ENCODE measurements around the gene HGFAC. TPM values are rescaled to one million over a fixed set of nuclear protein-coding genes. Genes with fewer than 3 reads are reported as not detected.

Gene HGFAC
- polyA plus RNA-seq, 1 of the 3 experiments (the other 2 are of a cell fraction) = 0.43 TPM

- Histone ChIP-seq H3K4me1 (ENCODE audit: control insufficient read depth in 1 of 2, insufficient read depth in 2 of 2, low read depth in 1 of 2, low read length in 1 of 2) (peaks cover 0 to 9% of the 10 kb centered on the region in 2 experiments; a peak in 1 of 4 replicates), H3K4me3 (ENCODE audit: low read depth in 2 of 2, low read length in 1 of 2) (no peak overlapping the region), H3K27ac (ENCODE audit: low read depth in 2 of 2, low read length in 1 of 2) (no peak overlapping the region), H4K20me1 (ENCODE audit: insufficient read depth) (no peaks in the 10 kb centered on the region), H3K79me2 (ENCODE audit: insufficient read depth) (no peaks in the 10 kb centered on the region), H3K4me2 (no peak overlapping the region), H3K9ac (no peak overlapping the region), H3K36me3 (replicated peaks in 1 of 2; ENCODE audit: control insufficient read depth in 1 of 2, insufficient read depth in 2 of 2, low read length in 1 of 2) (no peaks in the 10 kb centered on the region), H3K9me3 (no peaks in the 10 kb centered on the region), H3K27me3 (ENCODE audit: insufficient read depth) (no peaks in the 10 kb centered on the region), H2AFZ (ENCODE audit: low read depth) (no peak overlapping the region), H3K9me2 (no peaks in the 10 kb centered on the region), H3F3A (replicated peaks; ENCODE audit: insufficient read depth) (no peaks in the 10 kb centered on the region)
- POLR2A ChIA-PET = no interaction called here
- CTCF ChIA-PET = interaction anchor here (0.6 to 5.8 kb wide), 10 partner anchors 13 to 641 kb away, joined by 3 to 34 read pairs (median 4); no protein-coding TSS in a partner anchor
- TF ChIP-seq NFIC (IDR thresholded peaks at IDR 0.05; ENCODE audit: borderline replicate concordance) (no peak), FOXJ3 (CRISPR knock-in tag; IDR thresholded peaks at IDR 0.05) (no peak), RAD21 (IDR thresholded peaks at IDR 0.05; ENCODE audit: low read length) (no peak), TCF12 (IDR thresholded peaks at IDR 0.05) (no peak), GATA2 (CRISPR knock-in tag; IDR thresholded peaks at IDR 0.05) (no peak), FOSL2 (IDR thresholded peaks at IDR 0.05; ENCODE audit: borderline replicate concordance, low read depth) (no peak), RFX5 (IDR thresholded peaks at IDR 0.05; ENCODE audit: low read length) (no peak), FOXM1 (IDR thresholded peaks at IDR 0.05; ENCODE audit: low read depth) (no peak), YY1 (IDR thresholded peaks at IDR 0.05; ENCODE audit: low read depth) (no peak), EP300 (IDR thresholded peaks at IDR 0.05; ENCODE audit: borderline replicate concordance in 1 of 2, low read depth in 1 of 2, low read length in 1 of 2) (no peak), MEF2A (IDR thresholded peaks at IDR 0.05; ENCODE audit: borderline replicate concordance, low read depth) (no peak)
- TF ChIP-seq, protein P1, sequence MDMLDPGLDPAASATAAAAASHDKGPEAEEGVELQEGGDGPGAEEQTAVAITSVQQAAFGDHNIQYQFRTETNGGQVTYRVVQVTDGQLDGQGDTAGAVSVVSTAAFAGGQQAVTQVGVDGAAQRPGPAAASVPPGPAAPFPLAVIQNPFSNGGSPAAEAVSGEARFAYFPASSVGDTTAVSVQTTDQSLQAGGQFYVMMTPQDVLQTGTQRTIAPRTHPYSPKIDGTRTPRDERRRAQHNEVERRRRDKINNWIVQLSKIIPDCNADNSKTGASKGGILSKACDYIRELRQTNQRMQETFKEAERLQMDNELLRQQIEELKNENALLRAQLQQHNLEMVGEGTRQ (IDR thresholded peaks at IDR 0.05; ENCODE audit: borderline replicate concordance, low read depth, low read length) = no peak
- TF ChIP-seq, protein P2, sequence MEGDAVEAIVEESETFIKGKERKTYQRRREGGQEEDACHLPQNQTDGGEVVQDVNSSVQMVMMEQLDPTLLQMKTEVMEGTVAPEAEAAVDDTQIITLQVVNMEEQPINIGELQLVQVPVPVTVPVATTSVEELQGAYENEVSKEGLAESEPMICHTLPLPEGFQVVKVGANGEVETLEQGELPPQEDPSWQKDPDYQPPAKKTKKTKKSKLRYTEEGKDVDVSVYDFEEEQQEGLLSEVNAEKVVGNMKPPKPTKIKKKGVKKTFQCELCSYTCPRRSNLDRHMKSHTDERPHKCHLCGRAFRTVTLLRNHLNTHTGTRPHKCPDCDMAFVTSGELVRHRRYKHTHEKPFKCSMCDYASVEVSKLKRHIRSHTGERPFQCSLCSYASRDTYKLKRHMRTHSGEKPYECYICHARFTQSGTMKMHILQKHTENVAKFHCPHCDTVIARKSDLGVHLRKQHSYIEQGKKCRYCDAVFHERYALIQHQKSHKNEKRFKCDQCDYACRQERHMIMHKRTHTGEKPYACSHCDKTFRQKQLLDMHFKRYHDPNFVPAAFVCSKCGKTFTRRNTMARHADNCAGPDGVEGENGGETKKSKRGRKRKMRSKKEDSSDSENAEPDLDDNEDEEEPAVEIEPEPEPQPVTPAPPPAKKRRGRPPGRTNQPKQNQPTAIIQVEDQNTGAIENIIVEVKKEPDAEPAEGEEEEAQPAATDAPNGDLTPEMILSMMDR (IDR thresholded peaks at IDR 0.05) = no peak
- TF ChIP-seq, protein P3, sequence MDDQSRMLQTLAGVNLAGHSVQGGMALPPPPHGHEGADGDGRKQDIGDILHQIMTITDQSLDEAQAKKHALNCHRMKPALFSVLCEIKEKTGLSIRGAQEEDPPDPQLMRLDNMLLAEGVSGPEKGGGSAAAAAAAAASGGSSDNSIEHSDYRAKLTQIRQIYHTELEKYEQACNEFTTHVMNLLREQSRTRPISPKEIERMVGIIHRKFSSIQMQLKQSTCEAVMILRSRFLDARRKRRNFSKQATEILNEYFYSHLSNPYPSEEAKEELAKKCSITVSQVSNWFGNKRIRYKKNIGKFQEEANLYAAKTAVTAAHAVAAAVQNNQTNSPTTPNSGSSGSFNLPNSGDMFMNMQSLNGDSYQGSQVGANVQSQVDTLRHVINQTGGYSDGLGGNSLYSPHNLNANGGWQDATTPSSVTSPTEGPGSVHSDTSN (IDR thresholded peaks at IDR 0.05) = no peak
- TF ChIP-seq, protein P4, sequence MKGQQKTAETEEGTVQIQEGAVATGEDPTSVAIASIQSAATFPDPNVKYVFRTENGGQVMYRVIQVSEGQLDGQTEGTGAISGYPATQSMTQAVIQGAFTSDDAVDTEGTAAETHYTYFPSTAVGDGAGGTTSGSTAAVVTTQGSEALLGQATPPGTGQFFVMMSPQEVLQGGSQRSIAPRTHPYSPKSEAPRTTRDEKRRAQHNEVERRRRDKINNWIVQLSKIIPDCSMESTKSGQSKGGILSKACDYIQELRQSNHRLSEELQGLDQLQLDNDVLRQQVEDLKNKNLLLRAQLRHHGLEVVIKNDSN (IDR thresholded peaks at IDR 0.05; ENCODE audit: borderline replicate concordance, low read depth) = no peak
- no peak for DNase-seq
- WGBS (ENCODE audit: low lambda C conversion rate) = 59% methylated on average over 9 of the region's 35 CpGs
Measured at GRCh38 chr4:3478446-3479357, 36.9 kb downstream of the HGFAC start.
